HepG2 (cell line): ENCODE data around the gene LSS. TPM values are rescaled to one million over a fixed set of nuclear protein-coding genes. Genes with fewer than 3 reads are reported as not detected.

Experiments
- ATAC-seq: fragments of 200-7000 bp; cut with Tn5 transposase; 3 replicates; pipeline ENCODE4 v1.9.1; 2020; ENCODE audit warnings: mild to moderate bottlenecking, moderate library complexity
- BruUV-seq: library from RNA; stranded (reverse); fragments of 400-500 nt; replicated peaks from 2 replicates; lab custom pipeline; 2021; lab: Mats Ljungman, UMichigan
- CTCF ChIA-PET: fragments of 300-600 bp; formaldehyde crosslinking; extraction: SDS; loops from one replicate; lab custom pipeline; 2021; ENCODE audit warnings: low total read pairs, inconsistent platforms, low intra/inter-chr PET ratio; lab: Yijun Ruan, JAX
- POLR2A ChIA-PET: fragments of 350-600 bp; sonication (Branson Sonifier 250); formaldehyde crosslinking; loops from one replicate; lab custom pipeline; 2020; ENCODE audit warnings: antibody characterized with exemption, inconsistent platforms; lab: Yijun Ruan, JAX
- DNase-seq: peaks from one replicate; pipeline ENCODE4 v3.0.0-alpha.2; 2015; ENCODE audit warnings: low spot score
- FAIRE-seq: peaks from 3 replicates; lab custom pipeline; 2011; peaks lifted over from hg19 to GRCh38; lab: Jason Lieb, UNC
- H2AFZ ChIP-seq: one replicate; pipeline ENCODE4 v1.6.1; 2011; ENCODE audit warnings: low read length, inconsistent platforms
- H3K27ac ChIP-seq: fragments of 300-600 bp; 3 replicates; pipeline ENCODE4 v1.8.0; 2011; ENCODE audit warnings: mixed run types, mild to moderate bottlenecking, mixed read lengths, low read length, inconsistent platforms; ENCODE audit not compliant: insufficient read depth; ENCODE audit errors: extremely low read length
- H3K27me3 ChIP-seq, 2 experiments: fragments of 200-600 bp in 1 of 2; 2 replicates in 1 of 2; 3 replicates in 1 of 2; pipeline versions ENCODE4 v1.6.0 to v1.8.0; 2011; ENCODE audit warnings: low read length in 2 of 2, mild to moderate bottlenecking in 2 of 2, moderate library complexity in 2 of 2, inconsistent platforms in 1 of 2; ENCODE audit not compliant: insufficient read depth in 2 of 2, control insufficient read depth in 1 of 2
- H3K36me3 ChIP-seq, 2 experiments: fragments of 200-600 bp in 1 of 2; replicated peaks in 1 of 2; 2 replicates in 1 of 2; 3 replicates in 1 of 2; pipeline versions ENCODE4 v1.5.1 to v1.8.0; 2011; ENCODE audit warnings: low read length in 2 of 2, inconsistent platforms in 1 of 2; ENCODE audit not compliant: insufficient read depth in 2 of 2, control insufficient read depth in 1 of 2
- H3K4me1 ChIP-seq: 2 replicates; pipeline ENCODE4 v1.5.1; 2012; ENCODE audit warnings: low read length, inconsistent platforms; ENCODE audit not compliant: insufficient read depth
- H3K4me2 ChIP-seq: 2 replicates; pipeline ENCODE4 v1.6.0; 2011; ENCODE audit warnings: low read depth, low read length, inconsistent platforms
- H3K4me3 ChIP-seq, 3 experiments: fragments of 200-600 bp in 1 of 3; sonication (generic), shearing (Covaris generic) in 1 of 3; replicated peaks in 1 of 3; 2 replicates each; pipeline ENCODE4 v1.5.1; 2011 to 2016; ENCODE audit warnings: low read length in 3 of 3, inconsistent platforms in 2 of 3, low read depth in 2 of 3, mild to moderate bottlenecking in 2 of 3, control low read depth in 1 of 3, mixed read lengths in 1 of 3; ENCODE audit not compliant: insufficient read depth in 1 of 3
- H3K79me2 ChIP-seq: one replicate; pipeline ENCODE4 v1.6.1; 2011; ENCODE audit warnings: low read length, inconsistent platforms; ENCODE audit not compliant: insufficient read depth
- H3K9ac ChIP-seq: 2 replicates; pipeline ENCODE4 v1.6.0; 2011; ENCODE audit warnings: mild to moderate bottlenecking, low read depth, low read length, inconsistent platforms; ENCODE audit not compliant: insufficient read depth
- H3K9me3 ChIP-seq: 2 replicates; pipeline ENCODE4 v1.5.1; 2012; ENCODE audit warnings: mild to moderate bottlenecking, low read length
- H4K20me1 ChIP-seq: 2 replicates; pipeline ENCODE4 v1.6.0; 2011; ENCODE audit warnings: inconsistent platforms, mild to moderate bottlenecking, low read length, moderate library complexity; ENCODE audit not compliant: insufficient read depth
- AGO1 ChIP-seq: fragments of 200-400 bp; formaldehyde crosslinking; IDR thresholded peaks from 2 replicates; pipeline ENCODE4 v1.6.1; 2017; ENCODE audit warnings: mild to moderate bottlenecking, low read depth, low read length, moderate library complexity; ENCODE audit not compliant: poor library complexity, severe bottlenecking
- HNF4G ChIP-seq, 2 experiments: sonication (generic) in 1 of 2; formaldehyde crosslinking in 1 of 2; IDR thresholded peaks; 2 replicates each; pipeline versions ENCODE4 v1.4.0 to v1.6.1; 2011 to 2020; ENCODE audit warnings: borderline replicate concordance in 2 of 2, low read depth in 2 of 2, mild to moderate bottlenecking in 2 of 2, low read length in 1 of 2, missing genetic modification reagents in 1 of 2, moderate library complexity in 1 of 2
- LBX2 ChIP-seq: sonication (generic); formaldehyde crosslinking; IDR thresholded peaks from 2 replicates; pipeline ENCODE4 v1.5.0; 2020; ENCODE audit warnings: missing genetic modification reagents, mild to moderate bottlenecking, borderline replicate concordance
- MED13 ChIP-seq: sonication (generic); formaldehyde crosslinking; IDR thresholded peaks from 2 replicates; pipeline ENCODE4 v1.5.0; 2020; ENCODE audit warnings: missing genetic modification reagents
- NFIC ChIP-seq: IDR thresholded peaks from 2 replicates; pipeline ENCODE4 v1.6.1; 2012; ENCODE audit warnings: mild to moderate bottlenecking, low read length, inconsistent platforms
- RBFOX2 ChIP-seq: fragments of 200-400 bp; formaldehyde crosslinking; IDR thresholded peaks from 2 replicates; pipeline ENCODE4 v1.6.1; 2017; ENCODE audit warnings: low read depth, mild to moderate bottlenecking, low read length
- STAT5B ChIP-seq: sonication (generic); formaldehyde crosslinking; IDR thresholded peaks from 2 replicates; pipeline ENCODE4 v1.4.0; 2020; ENCODE audit warnings: missing genetic modification reagents
- THAP7 ChIP-seq: sonication (generic); formaldehyde crosslinking; IDR thresholded peaks from 2 replicates; pipeline ENCODE4 v1.8.1; 2023; ENCODE audit warnings: mild to moderate bottlenecking, missing genetic modification reagents
- ZBTB38 ChIP-seq: sonication (generic); formaldehyde crosslinking; IDR thresholded peaks from 2 replicates; pipeline ENCODE4 v1.5.1; 2020; ENCODE audit warnings: mild to moderate bottlenecking, missing genetic modification reagents
- ZNF124 ChIP-seq: sonication (generic); formaldehyde crosslinking; IDR thresholded peaks from 2 replicates; pipeline ENCODE4 v1.4.0; 2020; ENCODE audit warnings: missing genetic modification reagents
- ZNF503 ChIP-seq: sonication (generic); formaldehyde crosslinking; IDR thresholded peaks from 2 replicates; pipeline ENCODE4 v1.4.0; 2020; ENCODE audit warnings: missing genetic modification reagents
- ZNF510 ChIP-seq: sonication (generic); formaldehyde crosslinking; IDR thresholded peaks from 2 replicates; pipeline ENCODE4 v1.4.0; 2020; ENCODE audit warnings: low read depth, mild to moderate bottlenecking, missing genetic modification reagents
- ZNF512B ChIP-seq: sonication (generic); formaldehyde crosslinking; IDR thresholded peaks from 2 replicates; pipeline ENCODE4 v1.5.1; 2020; ENCODE audit warnings: missing genetic modification reagents, mild to moderate bottlenecking, borderline replicate concordance
- ZNF629 ChIP-seq: sonication (generic); formaldehyde crosslinking; conservative IDR thresholded peaks from 2 replicates; pipeline ENCODE4 v1.5.0; 2020; ENCODE audit warnings: missing genetic modification reagents
- ZNF670 ChIP-seq: sonication (generic); formaldehyde crosslinking; IDR thresholded peaks from 2 replicates; pipeline ENCODE4 v1.8.0; 2022; ENCODE audit warnings: mild to moderate bottlenecking, missing genetic modification reagents, borderline replicate concordance
- ZZZ3 ChIP-seq: sonication (generic); formaldehyde crosslinking; IDR thresholded peaks from 2 replicates; pipeline ENCODE4 v1.4.0; 2020; ENCODE audit warnings: missing genetic modification reagents, mild to moderate bottlenecking, borderline replicate concordance
- WGBS: methylation state at CpG from one replicate; pipeline ENCODE4 v1.1.6; 2017; ENCODE audit warnings: low lambda C conversion rate; 5-methylcytosine and 5-hydroxymethylcytosine counted together
- in situ Hi-C: cut with HindIII; loops from 2 replicates; pipeline ENCODE4 v1.10.0; 2017; ENCODE audit warnings: low pct_unique_long_range_greater_than_20kb; ENCODE audit not compliant: extremely low pct_ligation_motif_present
- intact Hi-C: fragments of 100-400 bp; cut with micrococcal nuclease; formaldehyde crosslinking; loops from one replicate; pipeline ENCODE4 v1.10.0; 2022; ENCODE audit not compliant: unreplicated experiment
- polyA plus RNA-seq, 8 experiments: library from polyadenylated mRNA; depleted of rRNA in 3 of 8; stranded (reverse) in 7 of 8; unstranded in 1 of 8; fragments of >200 nt; fragmentation: Illumina TruSeq in 4 of 8; extraction: Trizol in 4 of 8; gene quantifications; 2 replicates each; pipeline versions ENCODE4 v1.2.1 to v1.2.3, GENCODE V29; 2011 to 2016; ENCODE audit warnings: low read depth in 4 of 8, missing spikeins in 1 of 8, mixed read lengths in 1 of 8; ENCODE audit not compliant: insufficient read depth in 1 of 8
- total RNA-seq, 5 experiments: library from RNA; depleted of rRNA; stranded (reverse); fragments of >200 nt; fragmentation: Illumina TruSeq; extraction: Trizol; gene quantifications; 2 replicates each; pipeline ENCODE4 v1.2.3, GENCODE V29; 2016; ENCODE audit warnings: low read depth in 1 of 5

Gene LSS
- total and polyA plus RNA-seq, 2 of the 13 experiments (the other 11 are each of a cell fraction or from before 2014, with no cell fraction given), result 72.6 to 113 TPM

- no peaks in the 10 kb centered on the region for H3K9me3 ChIP-seq
- no peak overlapping the region for H3K4me2 ChIP-seq
- H3K36me3 ChIP-seq, result peaks cover 2 to 23% of the 10 kb centered on the region in 2 experiments; a peak in 4 of 5 replicates
- no peak for DNase-seq
- peaks cover 64% of the 10 kb centered on the region for H3K4me1 ChIP-seq
- intact Hi-C loops (no loop called here), in situ Hi-C loops (no loop called here)
- no peaks in the 10 kb centered on the region; a peak in 2 of 5 replicates for H3K27me3 ChIP-seq
- ChIA-PET POLR2A (no interaction called here), CTCF (no interaction called here)
- no peak overlapping the region for H2AFZ ChIP-seq
- H3K79me2 ChIP-seq, result peaks cover 23% of the 10 kb centered on the region
- no peak overlapping the region for H3K4me3 ChIP-seq
- H3K9ac ChIP-seq, result no peak overlapping the region
- no peak for ATAC-seq
- 91% methylated on average over 15 of the region's 47 CpGs for WGBS
- peaks cover 8% of the 10 kb centered on the region; the same call in 1 of the 2 replicates for H4K20me1 ChIP-seq
- no peak overlapping the region for H3K27ac ChIP-seq
- FAIRE-seq, result no peak
- BruUV-seq, result no TSS peak
- TF ChIP-seq ZNF503 (CRISPR knock-in tag), result no peak
- TF ChIP-seq AGO1, result peak; percentile 17
- TF ChIP-seq ZNF124 (CRISPR knock-in tag), result no peak
- no peak for TF ChIP-seq ZZZ3
- no peak for TF ChIP-seq MED13
- TF ChIP-seq ZNF629 (CRISPR knock-in tag), result no peak
- no peak for TF ChIP-seq LBX2 (CRISPR knock-in tag)
- TF ChIP-seq RBFOX2, result peak; percentile 68
- TF ChIP-seq ZNF510 (CRISPR knock-in tag), result no peak
- TF ChIP-seq HNF4G (IDR thresholded peaks at IDR 0.05; ENCODE audit: borderline replicate concordance, low read depth, low read length), result no peak
- no peak for TF ChIP-seq HNF4G (CRISPR knock-in tag; IDR thresholded peaks at IDR 0.05; ENCODE audit: borderline replicate concordance, low read depth)
- no peak for TF ChIP-seq ZNF512B (CRISPR knock-in tag)
- TF ChIP-seq NFIC, result no peak
- TF ChIP-seq STAT5B, result no peak
- TF ChIP-seq ZNF670, result no peak
- peak; percentile 51; the same call in 1 of the 2 replicates for TF ChIP-seq ZBTB38
- no peak for TF ChIP-seq THAP7 (CRISPR knock-in tag)
Measured at GRCh38 chr21:46151261-46151988, 77.1 kb downstream of the LSS start.
